Suppressor macrophage treated with lipopolysaccharide for 4 hours (primary cell): Measurements from ENCODE around the gene EIF2AK2.
A peak's percentile ranks its signal among the peaks of the same experiment; 100 is the strongest.

Source experiments
- DNase-seq: peaks from one replicate; pipeline ENCODE4 v3.0.0-alpha.2; 2020

The EIF2AK2 gene

DNA sequence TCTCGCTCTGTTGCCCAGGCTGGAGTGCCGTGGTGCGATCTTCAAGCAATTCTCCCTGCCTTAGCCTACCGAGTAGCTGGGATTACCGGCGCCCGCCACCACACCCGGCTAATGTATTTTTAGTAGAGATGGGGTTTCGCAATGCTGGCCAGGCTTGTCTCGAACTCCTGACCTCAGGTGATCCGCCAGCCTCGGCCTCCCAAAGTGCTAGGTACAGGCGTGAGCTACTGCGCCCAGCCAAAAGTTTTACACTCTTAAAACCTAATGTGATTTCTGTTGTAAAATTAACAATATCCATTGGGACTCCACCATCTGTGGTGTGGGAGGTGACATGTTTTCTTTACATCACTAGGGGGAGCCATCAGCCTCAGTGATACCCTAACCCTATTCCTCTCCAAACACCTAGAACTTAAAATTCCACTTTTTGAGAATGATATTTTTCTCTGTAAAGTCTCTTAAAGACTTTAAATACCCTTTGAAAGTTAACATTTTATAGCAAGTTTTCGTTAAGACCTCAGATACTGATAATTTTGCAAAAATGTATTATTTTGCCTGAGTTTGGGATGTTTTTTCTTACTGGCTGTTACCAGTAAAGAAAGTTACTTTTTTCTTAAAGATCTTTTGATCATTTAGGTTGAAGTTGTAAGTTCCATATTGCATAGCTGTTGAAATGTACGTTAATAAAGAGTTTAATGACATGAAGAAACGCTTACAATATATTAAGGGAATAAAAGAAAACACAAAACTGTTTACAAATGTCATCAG is 11.6 kb upstream of the EIF2AK2 start:
- DNase-seq, result peak; percentile 50

DNA sequence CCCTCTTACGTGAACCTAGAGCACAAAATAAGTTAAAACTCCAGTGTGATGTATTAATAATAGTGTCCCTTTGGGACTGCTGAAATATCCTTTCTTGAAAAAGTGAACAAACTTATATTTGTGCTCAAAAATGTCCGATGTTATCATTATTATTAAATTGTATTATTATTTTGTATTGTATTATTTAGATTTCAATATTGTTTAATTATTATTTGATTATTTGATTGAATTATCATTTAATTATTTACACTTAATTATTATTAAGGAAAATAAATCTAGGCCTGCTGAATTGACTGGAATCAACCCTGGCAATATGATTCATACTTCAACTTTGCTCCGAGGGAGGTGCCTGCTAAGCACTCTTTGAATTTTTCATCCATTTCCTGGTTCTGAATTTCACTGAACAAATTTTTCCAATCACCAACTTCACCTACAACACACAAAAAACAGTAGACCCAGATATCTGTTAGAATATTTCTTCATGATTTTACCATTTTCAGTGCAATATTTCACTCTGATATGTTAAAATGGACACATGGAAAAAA is 10.9 kb upstream of the EIF2AK2 start:
- no peak for DNase-seq

DNA sequence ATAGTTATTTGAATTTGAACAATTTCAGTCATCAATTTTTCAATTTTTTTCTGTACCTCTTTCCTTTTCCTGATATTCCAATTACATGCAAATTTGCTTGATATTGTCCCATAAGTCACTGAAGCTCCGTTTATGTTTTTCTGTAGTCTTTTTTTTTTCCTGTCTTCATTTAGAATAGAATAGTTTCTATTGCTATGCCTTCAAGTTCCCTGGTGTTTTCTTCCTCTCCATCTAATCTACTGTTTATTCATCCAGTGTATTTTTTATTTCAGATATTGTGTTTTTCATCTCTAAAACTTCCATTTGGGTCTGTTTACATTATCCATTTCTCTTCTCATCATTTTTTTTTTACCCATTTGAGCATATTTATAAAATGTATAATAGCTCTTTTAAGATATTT is 8.0 kb upstream of the EIF2AK2 start:
- DNase-seq, result no peak

DNA sequence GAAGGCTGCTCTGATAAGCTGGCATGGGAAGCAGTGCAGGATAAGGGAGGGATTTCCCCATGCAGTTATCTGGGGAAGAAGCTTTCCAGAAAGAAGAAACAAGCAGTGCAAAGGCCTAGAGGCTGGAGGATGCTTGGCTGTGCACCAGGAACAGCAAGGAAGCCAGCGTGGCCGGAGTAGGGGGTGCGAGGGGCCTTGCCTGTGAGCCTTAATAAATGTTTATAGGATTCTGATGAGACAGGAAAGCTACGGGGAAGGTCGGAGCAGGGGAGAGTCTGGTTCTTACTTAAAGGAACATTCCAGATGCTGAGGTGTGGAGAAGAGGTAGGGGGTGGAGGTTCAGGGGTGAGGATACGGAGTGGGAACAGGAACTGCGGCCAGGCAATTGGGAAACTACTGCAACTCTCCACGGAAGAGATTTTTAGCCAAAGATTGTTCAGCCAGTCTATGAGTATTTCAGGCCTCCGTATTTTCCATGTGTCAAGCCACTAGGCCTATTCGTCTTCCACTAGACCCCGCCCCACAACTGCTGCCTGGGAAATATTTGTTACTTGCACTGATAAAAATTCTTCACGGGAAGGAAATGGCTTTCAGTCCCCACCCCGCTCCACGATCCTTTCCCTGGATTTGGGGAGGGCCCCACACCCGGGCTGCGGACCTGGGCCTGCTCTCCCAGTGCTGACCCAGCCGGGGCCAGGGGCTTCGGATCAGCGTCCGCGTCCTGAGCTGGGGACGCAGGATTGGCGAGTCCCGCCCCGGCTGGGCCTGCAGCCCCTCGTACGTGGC is 516 bp downstream of the EIF2AK2 start:
- peak; percentile 44 for DNase-seq

DNA sequence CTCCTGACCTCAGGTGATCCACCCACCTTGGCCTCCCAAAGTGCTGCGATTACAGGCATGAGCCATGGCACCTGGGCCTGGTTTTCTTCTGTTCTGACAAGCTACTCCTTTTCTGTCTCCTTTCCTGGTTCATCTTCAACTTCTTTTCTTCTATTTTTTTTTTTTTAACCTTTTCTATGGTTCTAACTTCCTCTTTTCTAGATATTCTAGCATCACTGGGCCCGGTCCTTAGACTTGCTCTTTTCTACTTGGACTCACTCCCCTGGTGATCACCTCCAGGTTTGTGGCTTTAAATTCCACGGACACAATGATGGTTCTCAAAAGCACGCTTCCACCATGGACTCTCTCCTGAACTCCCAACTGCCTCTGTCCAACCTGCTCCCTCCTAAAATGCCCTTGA is 2.0 kb downstream of the EIF2AK2 start:
- DNase-seq, result no peak

DNA sequence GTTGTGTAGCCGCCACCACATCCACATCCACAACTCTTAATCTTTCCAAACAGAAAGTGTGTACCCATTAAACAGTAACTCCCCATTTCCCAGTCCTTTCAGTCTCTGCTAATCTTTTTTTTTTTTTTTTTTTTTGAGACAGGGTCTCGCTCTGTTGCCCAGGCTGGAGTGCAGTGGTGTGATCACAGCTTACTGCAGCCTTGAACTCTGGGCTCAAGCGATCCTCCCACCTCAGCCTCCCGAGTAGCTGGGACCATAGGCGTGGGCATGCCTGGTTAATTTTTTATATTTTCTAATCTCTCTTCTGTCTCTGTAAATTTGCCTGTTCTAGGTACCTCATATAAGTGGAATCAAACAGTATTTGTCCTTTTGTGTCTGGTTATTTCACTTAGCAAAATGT is 3.6 kb downstream of the EIF2AK2 start:
- no peak for DNase-seq

DNA sequence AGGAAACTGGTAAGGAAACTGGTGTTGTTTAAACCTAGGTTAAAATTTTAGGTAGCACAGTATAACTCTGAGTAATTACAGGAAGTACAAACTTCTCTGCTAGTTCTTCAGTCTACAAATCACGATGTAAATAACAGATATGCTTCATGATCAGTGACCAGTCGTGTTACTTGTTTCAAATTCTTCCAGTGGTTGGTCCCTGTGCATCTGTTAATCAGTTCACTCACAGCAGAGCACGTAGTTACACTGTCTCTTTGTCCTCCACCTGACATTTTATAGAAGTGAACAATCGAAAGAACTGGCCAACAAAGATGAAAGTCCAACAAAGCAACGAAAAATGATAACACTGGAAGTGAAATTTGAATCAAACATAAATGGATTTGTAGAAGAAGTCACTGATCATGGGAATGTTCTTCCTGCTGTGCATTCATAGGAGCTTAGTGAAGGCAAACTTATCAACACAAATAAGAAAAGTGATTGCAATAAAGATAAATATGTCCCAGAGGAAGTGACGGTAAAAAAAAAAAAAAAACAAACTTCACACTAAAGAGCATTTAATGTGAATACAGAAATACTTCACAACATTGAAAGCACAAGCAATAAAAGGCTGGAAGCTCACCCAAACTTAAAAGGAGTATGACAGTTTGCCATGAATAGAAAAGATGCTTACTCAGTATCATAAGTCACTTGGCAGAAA is 7.0 kb downstream of the EIF2AK2 start:
- DNase-seq, result no peak

DNA sequence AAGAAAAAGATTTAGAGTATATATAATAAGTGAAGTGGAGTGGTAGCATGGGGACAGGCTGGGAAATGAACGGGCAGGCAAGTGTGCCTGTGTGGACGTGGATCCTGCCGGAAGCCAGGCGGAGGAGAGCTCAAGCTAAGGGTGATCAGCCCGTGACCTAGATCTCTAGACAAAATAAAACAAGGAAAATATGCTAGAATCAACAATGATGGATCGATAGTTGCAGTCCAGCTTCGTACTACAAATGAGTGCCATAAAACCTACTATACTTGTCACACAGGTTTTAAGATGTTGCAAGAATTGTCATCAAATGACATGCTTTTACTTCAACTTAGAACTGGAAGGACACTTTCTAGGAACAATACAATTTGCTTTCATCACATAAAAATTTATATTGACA is 8.5 kb downstream of the EIF2AK2 start:
- no peak for DNase-seq

DNA sequence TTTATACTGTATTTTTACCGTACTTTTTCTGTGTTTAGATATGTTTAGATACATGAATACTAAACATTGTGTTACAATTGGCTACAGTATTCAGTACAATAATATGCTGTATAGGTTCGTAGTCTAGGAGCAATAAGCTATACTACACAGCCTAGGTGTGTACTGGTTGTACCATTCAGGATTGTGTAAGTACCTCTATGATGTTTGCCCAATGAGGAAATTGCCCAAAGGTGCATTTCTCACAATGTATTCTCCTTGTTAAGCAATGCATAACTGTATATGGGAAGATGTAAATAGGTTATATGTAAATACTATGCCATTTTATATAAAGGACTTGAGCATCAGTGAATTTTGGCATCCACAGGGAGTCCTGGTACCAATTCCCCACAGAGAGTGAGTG is 10.7 kb downstream of the EIF2AK2 start:
- no peak for DNase-seq

DNA sequence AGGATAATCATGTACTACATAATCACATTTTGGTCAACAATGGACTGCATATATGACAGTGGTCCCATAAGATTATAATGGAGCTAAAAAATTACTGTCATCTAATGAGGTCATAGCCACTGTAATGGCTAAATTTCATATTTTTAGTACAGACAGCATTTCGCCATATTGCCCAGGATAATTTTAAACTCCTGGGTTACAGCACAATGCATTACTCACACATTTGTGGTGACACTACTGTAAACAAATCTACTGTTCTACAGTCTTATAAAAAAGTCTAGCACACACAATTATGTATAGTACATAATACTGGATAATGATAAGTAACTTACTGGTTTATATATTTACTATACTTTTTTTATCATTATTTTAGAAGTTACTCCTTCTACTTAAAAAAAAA is 12.8 kb downstream of the EIF2AK2 start:
- DNase-seq, result peak; percentile 41

DNA sequence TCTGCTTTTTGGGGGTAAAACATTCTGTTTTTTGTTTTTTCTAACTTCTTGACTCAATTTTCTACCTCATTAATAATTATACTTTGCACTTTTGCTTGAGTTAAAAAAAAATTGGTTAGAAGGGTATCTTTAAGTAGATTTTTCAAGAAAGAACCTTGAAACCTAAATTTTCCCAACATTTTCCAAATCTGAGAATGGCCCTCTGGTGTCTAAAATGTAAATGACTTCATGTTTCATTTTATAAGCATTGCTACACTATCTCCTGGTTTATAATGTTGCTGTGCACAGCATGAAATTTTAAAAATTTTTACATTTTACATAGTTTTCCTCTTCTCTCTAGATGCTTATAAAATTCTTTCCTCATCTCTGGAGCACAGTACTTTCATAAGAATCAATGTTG is 14.2 kb downstream of the EIF2AK2 start:
- no peak for DNase-seq

DNA sequence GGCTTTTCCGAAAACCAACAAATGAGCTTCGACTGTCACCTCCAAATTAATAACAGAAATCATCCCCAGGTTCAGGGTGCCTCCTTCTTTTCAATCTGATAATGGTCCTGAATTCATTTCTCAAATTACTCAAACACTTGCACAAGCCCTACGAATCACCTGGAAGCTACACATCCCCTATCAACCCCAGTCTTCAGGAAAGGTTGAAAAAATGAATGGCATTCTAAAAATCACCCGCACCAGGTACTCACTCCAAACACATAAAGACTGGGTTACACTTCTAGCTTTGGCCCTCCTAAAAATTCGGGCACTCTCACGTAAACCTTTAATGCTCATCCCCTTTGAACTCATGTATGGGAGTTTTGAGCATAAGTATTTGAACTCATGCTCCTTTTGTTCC is 23.9 kb downstream of the EIF2AK2 start:
- no peak for DNase-seq

DNA sequence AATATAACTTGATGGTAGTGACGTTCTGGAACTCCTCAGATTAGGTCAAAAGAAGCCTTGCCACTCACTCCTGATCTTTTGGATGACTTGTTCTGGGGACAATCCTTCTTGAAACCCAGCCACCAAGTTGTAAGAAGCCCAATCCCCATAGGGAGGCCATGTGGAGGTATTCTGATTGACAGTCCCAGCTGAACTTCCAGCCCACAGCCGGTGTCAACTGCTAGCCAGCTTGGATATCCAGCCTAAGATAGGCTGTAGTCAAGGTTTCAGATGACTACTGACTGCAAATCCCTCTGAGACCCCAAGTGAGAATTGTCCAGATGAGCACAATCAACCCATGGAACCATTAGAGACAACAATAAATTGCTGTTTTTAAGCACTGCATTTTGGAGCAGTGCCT is 31.4 kb downstream of the EIF2AK2 start:
- no peak for DNase-seq

DNA sequence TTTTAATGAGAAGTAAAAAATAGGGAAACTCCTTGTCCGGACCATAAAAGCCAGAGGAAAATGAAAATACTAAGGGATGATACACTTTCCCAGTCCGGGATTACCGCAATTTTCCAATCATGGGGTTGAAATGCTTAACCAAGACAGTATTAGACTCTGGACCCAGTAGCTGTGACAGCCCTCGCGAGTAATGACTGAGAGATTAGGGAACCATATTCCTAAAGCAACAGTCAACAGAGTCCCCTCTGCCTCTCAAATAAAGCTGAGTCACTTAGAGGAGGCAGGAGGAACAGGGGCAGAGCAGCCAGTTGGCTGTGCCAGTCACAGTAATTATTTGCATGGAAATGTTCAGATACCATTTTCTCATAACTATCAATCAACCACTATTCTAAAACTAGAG is 37.6 kb downstream of the EIF2AK2 start:
- peak; percentile 18 for DNase-seq

DNA sequence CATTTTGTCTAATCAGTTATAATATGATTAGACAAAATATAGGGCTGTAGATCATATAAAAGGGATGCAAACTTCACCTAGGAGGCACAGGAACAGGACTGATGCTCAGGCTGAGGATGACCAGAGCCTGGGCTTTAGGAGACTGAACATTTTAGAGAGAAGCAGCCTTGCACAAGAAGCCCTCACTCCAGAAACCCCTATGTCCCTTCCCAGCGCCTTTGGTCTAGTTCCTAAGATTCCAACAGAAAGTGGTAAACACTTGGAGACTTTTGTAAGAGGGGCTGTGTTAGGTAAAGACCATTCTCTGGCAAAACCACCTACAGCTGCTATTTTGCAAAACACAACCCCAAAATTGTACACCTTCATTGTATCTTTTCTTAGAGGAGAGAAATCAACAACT is 39.2 kb downstream of the EIF2AK2 start:
- DNase-seq, result no peak

DNA sequence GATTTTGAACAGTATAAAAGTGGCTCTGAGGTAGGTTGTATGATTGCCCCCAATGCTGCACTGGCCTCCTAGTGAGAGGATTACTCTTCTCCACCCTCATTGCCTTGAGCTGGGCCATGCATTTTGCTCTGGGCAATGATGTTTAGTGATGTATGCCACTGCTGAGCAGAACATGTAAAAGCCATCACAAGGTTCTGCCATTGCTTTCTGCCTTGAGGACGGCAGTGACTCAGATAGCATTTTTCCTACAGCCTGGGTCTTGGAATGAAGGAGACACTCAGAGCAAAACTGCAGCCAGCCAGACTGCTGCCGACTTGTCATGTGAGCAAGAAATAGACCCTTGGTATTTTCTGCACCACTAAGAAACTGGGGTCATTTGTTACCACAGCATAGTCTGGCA is 44.8 kb downstream of the EIF2AK2 start:
- no peak for DNase-seq

DNA sequence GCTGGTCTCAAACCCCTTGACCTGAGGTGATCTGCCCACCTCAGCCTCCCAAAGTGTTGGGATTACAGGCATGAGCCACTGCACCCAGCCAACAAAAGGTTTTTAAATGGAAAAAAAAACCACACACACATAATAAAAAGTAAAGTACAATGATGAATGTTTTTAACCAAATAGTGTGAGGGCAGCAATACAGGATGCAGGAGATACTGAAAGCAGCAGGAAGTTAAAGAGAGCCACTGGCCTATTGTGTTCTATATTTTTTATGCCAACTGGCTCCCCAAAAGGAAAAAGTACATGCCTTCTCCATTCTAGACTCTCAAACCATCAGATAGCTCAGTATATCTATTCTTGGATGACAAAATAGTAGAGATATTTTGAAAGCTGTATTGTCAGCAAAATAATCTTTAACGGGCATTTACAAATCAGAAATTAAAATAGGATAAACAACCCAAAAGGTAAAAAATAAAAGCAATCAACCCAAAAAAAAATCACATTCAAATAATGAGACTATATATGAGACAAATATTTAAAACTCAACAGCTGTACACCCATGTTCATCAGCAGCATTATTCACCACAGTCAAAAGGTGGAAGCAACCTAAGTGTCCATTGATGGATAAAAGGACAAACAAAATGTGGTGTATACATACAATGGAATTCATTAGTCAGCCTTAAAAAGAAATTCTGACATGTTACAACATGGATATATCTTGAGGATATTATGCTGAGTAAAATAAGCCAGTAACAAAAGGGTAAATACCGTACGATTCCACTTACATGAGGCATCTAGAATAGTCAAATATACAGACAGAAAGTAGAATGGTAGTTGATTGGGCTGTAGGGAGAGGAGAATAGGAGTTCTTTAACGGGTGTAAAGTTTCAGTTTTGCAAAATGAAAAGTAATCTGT is 46.2 kb downstream of the EIF2AK2 start:
- no peak for DNase-seq

DNA sequence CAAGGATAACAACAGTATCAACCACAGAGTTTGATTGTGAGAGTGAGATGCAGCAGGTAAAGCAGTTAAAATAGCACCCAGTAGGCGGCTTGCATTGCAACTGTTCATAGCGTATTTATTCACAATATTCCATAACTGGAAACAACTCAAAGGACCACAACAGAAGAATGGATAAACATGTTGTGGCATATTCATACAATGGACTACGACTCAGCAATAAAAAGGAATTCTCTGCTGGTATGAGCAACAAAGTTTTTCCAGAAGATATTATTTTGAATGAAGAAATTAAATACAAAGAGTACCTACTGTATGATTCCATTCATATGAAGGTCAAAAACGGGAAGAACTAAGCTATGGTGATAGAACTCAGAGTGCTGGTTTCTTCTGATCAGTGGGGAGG is 47.3 kb downstream of the EIF2AK2 start:
- no peak for DNase-seq

DNA sequence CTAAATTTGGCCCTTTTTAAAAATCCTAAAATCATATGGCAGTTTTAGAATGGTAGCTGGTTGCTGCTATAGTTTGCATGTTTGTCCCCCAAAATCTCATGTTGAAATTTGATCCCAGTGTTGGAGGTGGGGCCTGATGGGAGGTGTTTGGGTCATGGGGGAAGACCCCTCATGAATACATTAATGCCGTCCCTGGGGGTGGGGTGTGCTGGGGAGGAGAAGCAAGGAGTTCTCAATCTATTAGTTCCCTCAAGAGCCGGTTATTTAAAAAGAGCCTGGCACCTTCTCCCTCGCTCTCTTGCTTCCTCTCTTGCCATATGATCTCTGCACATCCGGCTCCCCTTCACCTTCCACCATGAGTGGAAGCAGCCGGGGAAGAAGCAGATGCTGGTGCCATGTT is 51.6 kb downstream of the EIF2AK2 start:
- no peak for DNase-seq

DNA sequence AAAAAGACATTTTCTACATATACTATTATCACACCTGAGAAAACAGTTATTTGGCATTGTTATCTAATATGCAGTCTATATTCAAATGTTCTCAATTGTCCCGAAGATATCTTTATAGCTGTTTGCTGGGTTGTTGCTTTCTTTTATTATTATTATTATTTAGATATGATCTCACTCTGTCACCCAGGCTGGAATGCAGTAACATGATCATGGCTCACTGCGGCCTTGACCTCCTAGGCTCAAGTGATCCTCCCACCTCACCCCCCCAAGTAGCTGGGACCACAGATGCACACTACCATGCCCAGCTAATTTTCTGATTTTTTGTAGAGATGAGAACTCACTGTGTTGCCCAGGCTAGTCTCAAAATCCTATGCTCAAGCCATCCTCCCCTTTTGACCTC is 52.6 kb downstream of the EIF2AK2 start:
- no peak for DNase-seq

DNA sequence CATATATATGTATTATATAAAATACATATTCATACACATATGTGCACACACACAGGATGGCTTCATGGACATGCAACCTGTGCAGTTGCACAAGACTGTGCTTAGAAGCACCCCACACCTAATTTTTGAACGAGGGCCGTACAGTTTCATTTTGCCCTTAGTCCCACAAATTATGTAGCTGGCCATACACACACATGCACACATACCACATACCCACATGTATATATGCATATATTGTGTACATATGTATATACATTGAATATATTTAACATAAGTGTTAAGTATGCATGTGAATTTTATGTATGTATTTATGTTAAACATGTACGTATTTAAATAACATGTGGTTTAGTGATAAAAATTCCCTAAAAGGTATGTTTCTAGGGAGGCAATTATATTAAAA is 54.2 kb downstream of the EIF2AK2 start:
- DNase-seq, result no peak

DNA sequence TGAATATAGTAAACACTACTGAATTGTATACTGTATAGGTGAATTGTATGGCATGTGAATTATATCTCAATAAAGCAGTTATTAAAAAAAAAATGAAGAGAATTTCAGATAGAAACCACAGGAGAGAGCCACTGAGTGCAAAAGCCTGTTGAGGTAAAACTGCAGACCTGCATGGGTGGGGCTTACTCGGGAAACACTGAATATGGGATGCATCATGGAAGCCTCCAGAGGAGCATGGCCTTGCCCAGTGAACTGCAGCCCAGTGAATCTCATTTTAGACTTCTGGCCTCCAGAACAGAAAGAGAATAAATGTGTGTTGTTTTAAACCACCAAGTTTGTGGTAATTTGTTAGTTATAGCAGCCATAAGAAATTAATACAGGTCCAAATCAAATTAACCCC is 56.7 kb downstream of the EIF2AK2 start:
- no peak for DNase-seq
